ENCODE data around the gene PANX2. TPM values are rescaled to one million over a fixed set of nuclear protein-coding genes. Genes with fewer than 3 reads are reported as not detected.

The PANX2 gene
- total and polyA plus RNA-seq, 4 donors: 0.39 to 14.8 (median 1.5) TPM

DNA sequence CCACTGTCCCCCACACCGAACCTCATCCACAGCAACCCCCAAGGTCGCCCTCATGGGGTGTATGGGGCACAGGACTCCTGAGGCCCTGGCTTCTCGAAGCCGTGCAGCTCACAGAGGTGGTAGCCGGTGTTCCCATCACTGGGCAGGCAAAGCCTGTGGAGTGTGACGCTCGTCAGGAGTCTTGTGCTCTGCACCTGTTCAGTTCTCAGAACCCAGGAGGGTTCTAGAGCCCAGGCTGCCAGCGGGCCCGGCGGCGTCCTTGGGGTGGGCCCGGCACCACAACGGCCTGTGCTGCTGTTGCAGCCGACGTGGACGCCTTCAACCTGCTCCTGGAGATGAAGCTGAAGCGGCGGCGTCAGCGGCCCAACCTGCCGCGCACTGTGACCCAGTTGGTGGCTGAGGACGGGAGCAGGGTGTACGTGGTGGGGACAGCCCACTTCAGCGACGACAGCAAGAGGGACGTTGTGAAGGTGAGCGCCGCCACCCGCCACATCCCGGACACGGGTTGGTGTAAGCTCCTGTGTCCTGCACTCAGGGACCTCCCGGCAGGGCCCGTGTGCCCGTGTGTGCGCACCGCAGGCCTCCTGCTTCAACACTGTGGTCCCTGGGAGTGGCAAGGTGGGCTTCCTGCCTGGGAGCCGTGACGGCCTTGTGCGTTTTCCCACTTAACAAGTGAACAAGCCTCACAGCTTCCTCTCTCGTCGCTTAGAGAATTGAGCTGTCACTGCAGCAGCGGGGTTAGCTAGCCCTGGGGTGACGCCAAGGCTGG lies 23.7 kb downstream of the PANX2 start:
- Histone ChIP-seq H3K4me1 (ENCODE audit: control insufficient read depth in 4 of 4, insufficient read depth in 4 of 4, low read length in 3 of 4) (peaks cover 20 to 83% (median 56%) of the 10 kb centered on the region in 4 donors), H3K36me3 (ENCODE audit: control insufficient read depth in 4 of 4, insufficient read depth in 3 of 4, low read depth in 1 of 4, low read length in 3 of 4) (peaks cover 0 to 33% (median 1%) of the 10 kb centered on the region in 4 donors), H3K4me3 (ENCODE audit: low read depth in 1 of 3, low read length in 3 of 3) (no peak overlapping the region), H3K27me3 (ENCODE audit: control insufficient read depth in 4 of 4, insufficient read depth in 4 of 4, low read length in 3 of 4) (no peaks in the 10 kb centered on the region), H3K9me3 (ENCODE audit: control insufficient read depth in 4 of 4, low read length in 3 of 4) (no peaks in the 10 kb centered on the region), H3K27ac (ENCODE audit: low read depth in 1 of 2, low read length in 2 of 2) (peak overlapping the region; percentile 55 to 73), H3K9ac (ENCODE audit: low read depth in 1 of 2, low read length in 2 of 2) (no peak overlapping the region)
- no peak for TF ChIP-seq YY1 (IDR thresholded peaks at IDR 0.05)
- no peak for TF ChIP-seq FOXA2 (IDR thresholded peaks at IDR 0.05)
- no peak for TF ChIP-seq HNF4A (conservative IDR thresholded peaks at IDR 0.05)
- TF ChIP-seq, protein P1, sequence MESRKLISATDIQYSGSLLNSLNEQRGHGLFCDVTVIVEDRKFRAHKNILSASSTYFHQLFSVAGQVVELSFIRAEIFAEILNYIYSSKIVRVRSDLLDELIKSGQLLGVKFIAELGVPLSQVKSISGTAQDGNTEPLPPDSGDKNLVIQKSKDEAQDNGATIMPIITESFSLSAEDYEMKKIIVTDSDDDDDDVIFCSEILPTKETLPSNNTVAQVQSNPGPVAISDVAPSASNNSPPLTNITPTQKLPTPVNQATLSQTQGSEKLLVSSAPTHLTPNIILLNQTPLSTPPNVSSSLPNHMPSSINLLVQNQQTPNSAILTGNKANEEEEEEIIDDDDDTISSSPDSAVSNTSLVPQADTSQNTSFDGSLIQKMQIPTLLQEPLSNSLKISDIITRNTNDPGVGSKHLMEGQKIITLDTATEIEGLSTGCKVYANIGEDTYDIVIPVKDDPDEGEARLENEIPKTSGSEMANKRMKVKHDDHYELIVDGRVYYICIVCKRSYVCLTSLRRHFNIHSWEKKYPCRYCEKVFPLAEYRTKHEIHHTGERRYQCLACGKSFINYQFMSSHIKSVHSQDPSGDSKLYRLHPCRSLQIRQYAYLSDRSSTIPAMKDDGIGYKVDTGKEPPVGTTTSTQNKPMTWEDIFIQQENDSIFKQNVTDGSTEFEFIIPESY (IDR thresholded peaks at IDR 0.05): no peak
- WGBS: 90% methylated on average over 44 of the region's 44 CpGs
- no peak for DNase-seq (ENCODE audit: low spot score)

DNA sequence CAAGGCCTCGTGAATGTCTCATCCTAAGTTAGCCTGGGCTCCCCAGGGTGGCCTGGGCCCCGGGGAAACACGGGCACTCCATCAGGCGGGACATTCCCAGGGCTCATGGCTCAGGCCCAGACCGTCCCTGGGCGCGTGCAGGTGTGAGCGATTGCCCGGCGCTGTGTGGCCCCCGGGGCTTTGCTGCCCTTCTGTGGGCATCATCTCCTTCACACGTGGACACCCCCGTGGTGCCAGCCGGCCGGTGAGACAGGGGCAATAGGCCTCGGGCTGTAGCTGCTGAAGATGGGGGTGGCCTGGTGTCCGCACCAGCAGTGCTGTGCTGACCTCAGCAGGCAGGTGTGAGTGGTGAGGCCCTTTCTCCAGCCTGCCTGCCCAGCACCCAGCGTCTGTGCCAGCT lies 25.7 kb downstream of the PANX2 start:
- Histone ChIP-seq H3K4me3 (ENCODE audit: low read depth in 1 of 3, low read length in 3 of 3) (no peak overlapping the region), H3K9me3 (ENCODE audit: control insufficient read depth in 4 of 4, low read length in 3 of 4) (no peaks in the 10 kb centered on the region), H3K9ac (ENCODE audit: low read depth in 1 of 2, low read length in 2 of 2) (no peak overlapping the region), H3K27me3 (ENCODE audit: control insufficient read depth in 4 of 4, insufficient read depth in 4 of 4, low read length in 3 of 4) (no peaks in the 10 kb centered on the region), H3K36me3 (ENCODE audit: control insufficient read depth in 4 of 4, insufficient read depth in 3 of 4, low read depth in 1 of 4, low read length in 3 of 4) (peaks cover 0 to 33% (median 1%) of the 10 kb centered on the region in 4 donors), H3K4me1 (ENCODE audit: control insufficient read depth in 4 of 4, insufficient read depth in 4 of 4, low read length in 3 of 4) (peaks cover 15 to 72% (median 50%) of the 10 kb centered on the region in 4 donors), H3K27ac (ENCODE audit: low read depth in 1 of 2, low read length in 2 of 2) (peak overlapping the region; percentile 28 to 34)
- no peak for DNase-seq (ENCODE audit: low spot score)
- TF ChIP-seq RXRA (IDR thresholded peaks at IDR 0.05) (no peak), EGR1 (IDR thresholded peaks at IDR 0.05; ENCODE audit: low read depth in 2 of 2) (no peak), TAF1 (conservative IDR thresholded peaks at IDR 0.05) (no peak), NR2F2 (IDR thresholded peaks at IDR 0.05) (no peak), SP1 (IDR thresholded peaks at IDR 0.05) (no peak), YY1 (IDR thresholded peaks at IDR 0.05) (no peak)
- TF ChIP-seq, protein P2, sequence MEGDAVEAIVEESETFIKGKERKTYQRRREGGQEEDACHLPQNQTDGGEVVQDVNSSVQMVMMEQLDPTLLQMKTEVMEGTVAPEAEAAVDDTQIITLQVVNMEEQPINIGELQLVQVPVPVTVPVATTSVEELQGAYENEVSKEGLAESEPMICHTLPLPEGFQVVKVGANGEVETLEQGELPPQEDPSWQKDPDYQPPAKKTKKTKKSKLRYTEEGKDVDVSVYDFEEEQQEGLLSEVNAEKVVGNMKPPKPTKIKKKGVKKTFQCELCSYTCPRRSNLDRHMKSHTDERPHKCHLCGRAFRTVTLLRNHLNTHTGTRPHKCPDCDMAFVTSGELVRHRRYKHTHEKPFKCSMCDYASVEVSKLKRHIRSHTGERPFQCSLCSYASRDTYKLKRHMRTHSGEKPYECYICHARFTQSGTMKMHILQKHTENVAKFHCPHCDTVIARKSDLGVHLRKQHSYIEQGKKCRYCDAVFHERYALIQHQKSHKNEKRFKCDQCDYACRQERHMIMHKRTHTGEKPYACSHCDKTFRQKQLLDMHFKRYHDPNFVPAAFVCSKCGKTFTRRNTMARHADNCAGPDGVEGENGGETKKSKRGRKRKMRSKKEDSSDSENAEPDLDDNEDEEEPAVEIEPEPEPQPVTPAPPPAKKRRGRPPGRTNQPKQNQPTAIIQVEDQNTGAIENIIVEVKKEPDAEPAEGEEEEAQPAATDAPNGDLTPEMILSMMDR (IDR thresholded peaks at IDR 0.05; ENCODE audit: low read depth, low read length, missing input control): no peak
- 81% methylated on average over 18 of the region's 18 CpGs for WGBS

DNA sequence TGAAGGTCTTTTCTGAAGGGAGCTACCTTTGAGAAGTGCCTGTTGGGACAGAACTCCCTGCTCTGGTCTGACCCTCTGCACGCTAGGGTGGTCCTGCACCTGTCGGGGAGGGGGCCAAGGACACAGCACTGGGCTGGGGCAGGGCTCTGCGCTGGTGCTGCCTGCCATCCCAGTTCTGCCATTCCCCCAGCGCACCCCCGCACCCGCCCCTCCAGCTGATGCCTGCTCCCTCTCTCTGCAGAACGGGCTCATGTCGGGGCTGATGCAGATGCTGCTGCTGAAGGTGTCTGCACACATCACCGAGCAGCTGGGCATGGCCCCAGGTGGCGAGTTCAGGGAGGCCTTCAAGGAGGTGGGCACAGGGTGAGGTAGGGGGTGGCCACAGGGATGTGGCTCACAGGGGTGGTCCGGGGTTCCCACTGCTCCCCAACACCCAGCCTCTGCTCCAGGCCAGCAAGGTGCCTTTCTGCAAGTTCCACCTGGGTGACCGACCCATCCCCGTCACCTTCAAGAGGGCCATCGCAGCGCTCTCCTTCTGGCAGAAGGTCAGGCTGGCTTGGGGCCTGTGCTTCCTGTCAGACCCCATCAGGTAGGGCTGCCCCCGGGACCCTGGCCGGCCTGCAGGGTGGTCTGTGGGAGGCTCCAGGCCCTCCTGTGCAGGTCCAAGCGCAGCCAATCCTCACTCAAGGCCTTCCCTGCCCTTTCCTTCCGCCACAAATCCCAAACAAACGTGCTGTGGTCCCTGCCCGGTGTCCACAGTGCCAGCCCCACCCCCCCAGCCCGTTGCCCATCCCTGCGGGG lies 26.7 kb downstream of the PANX2 start:
- Histone ChIP-seq H3K27ac (ENCODE audit: low read depth in 1 of 2, low read length in 2 of 2) (no peak overlapping the region), H3K9me3 (ENCODE audit: control insufficient read depth in 4 of 4, low read length in 3 of 4) (no peaks in the 10 kb centered on the region), H3K4me3 (ENCODE audit: low read depth in 1 of 3, low read length in 3 of 3) (no peak overlapping the region), H3K27me3 (ENCODE audit: control insufficient read depth in 4 of 4, insufficient read depth in 4 of 4, low read length in 3 of 4) (no peaks in the 10 kb centered on the region), H3K9ac (ENCODE audit: low read depth in 1 of 2, low read length in 2 of 2) (no peak overlapping the region), H3K36me3 (ENCODE audit: control insufficient read depth in 4 of 4, insufficient read depth in 3 of 4, low read depth in 1 of 4, low read length in 3 of 4) (peaks cover 0 to 33% (median 1%) of the 10 kb centered on the region in 4 donors), H3K4me1 (ENCODE audit: control insufficient read depth in 4 of 4, insufficient read depth in 4 of 4, low read length in 3 of 4) (peaks cover 15 to 70% (median 51%) of the 10 kb centered on the region in 4 donors)
- WGBS: 90% methylated on average over 23 of the region's 23 CpGs
- no peak for DNase-seq (ENCODE audit: low spot score)
- TF ChIP-seq, protein P3, sequence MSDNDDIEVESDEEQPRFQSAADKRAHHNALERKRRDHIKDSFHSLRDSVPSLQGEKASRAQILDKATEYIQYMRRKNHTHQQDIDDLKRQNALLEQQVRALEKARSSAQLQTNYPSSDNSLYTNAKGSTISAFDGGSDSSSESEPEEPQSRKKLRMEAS (IDR thresholded peaks at IDR 0.05): no peak
- no peak for TF ChIP-seq FOXA1 (IDR thresholded peaks at IDR 0.05)
- no peak for TF ChIP-seq RXRA (IDR thresholded peaks at IDR 0.05)
- TF ChIP-seq YY1 (IDR thresholded peaks at IDR 0.05): no peak
- no peak for TF ChIP-seq EGR1 (IDR thresholded peaks at IDR 0.05; ENCODE audit: low read depth in 2 of 2)
- no peak for TF ChIP-seq JUND (IDR thresholded peaks at IDR 0.05)
